Neutrophil (primary cell): ENCODE measurements around the gene ZNF799.

Source experiments
- H3K27ac ChIP-seq: fragments of 200-600 bp; sonication (generic); 2 replicates; pipeline ENCODE4 v1.5.1; 2016; ENCODE audit warnings: mild to moderate bottlenecking, moderate library complexity
- H3K27me3 ChIP-seq: fragments of 200-600 bp; sonication (generic); 2 replicates; pipeline ENCODE4 v1.6.0; 2016; ENCODE audit warnings: mild to moderate bottlenecking
- H3K36me3 ChIP-seq: fragments of 200-600 bp; sonication (generic); 2 replicates; pipeline ENCODE4 v1.5.1; 2017
- H3K4me1 ChIP-seq, 2 experiments: fragments of 200-600 bp in 1 of 2; sonication (generic) in 1 of 2; 1 replicate in 1 of 2; 2 replicates in 1 of 2; pipeline versions ENCODE4 v1.5.1 to v1.6.1; 2013 to 2016; ENCODE audit warnings: low read depth in 1 of 2, low read length in 1 of 2, mild to moderate bottlenecking in 1 of 2, moderate library complexity in 1 of 2; ENCODE audit not compliant: control insufficient read depth in 1 of 2, insufficient read depth in 1 of 2
- H3K4me3 ChIP-seq, 2 experiments: fragments of 200-600 bp in 1 of 2; sonication (generic) in 1 of 2; 1 replicate in 1 of 2; 2 replicates in 1 of 2; pipeline ENCODE4 v1.5.1; 2013 to 2016; ENCODE audit warnings: low read depth in 1 of 2, low read length in 1 of 2, mild to moderate bottlenecking in 1 of 2, moderate library complexity in 1 of 2
- H3K9me3 ChIP-seq: fragments of 200-600 bp; sonication (generic); 2 replicates; pipeline ENCODE4 v1.5.1; 2016
- CTCF ChIP-seq: fragments of 200-600 bp; sonication (generic); IDR thresholded peaks from 2 replicates; pipeline ENCODE4 v1.5.1; 2016; ENCODE audit warnings: antibody characterized with exemption

ZNF799 gene

GRCh38 chr19:12353375-12353774, 47.7 kb downstream of the ZNF799 start:
- H3K27me3 ChIP-seq: no peaks in the 10 kb centered on the region
- no peaks in the 10 kb centered on the region for H3K36me3 ChIP-seq
- no peaks in the 10 kb centered on the region for H3K4me1 ChIP-seq
- peaks cover 46% of the 10 kb centered on the region for H3K9me3 ChIP-seq
- TF ChIP-seq CTCF: no peak
- no peak overlapping the region for H3K4me3 ChIP-seq
- no peak overlapping the region for H3K27ac ChIP-seq

GRCh38 chr19:12350890-12351197, 50.2 kb downstream of the ZNF799 start:
- Histone ChIP-seq H3K27ac (no peak overlapping the region), H3K4me1 (no peaks in the 10 kb centered on the region), H3K27me3 (no peaks in the 10 kb centered on the region), H3K4me3 (no peak overlapping the region), H3K9me3 (peaks cover 52% of the 10 kb centered on the region), H3K36me3 (no peaks in the 10 kb centered on the region)
- no peak for TF ChIP-seq CTCF

- H3K27me3 ChIP-seq: no peaks in the 10 kb centered on the region
- no peaks in the 10 kb centered on the region for H3K4me1 ChIP-seq
- no peak overlapping the region for H3K4me3 ChIP-seq
- no peaks in the 10 kb centered on the region for H3K36me3 ChIP-seq
- H3K9me3 ChIP-seq: peaks cover 52% of the 10 kb centered on the region
- no peak for TF ChIP-seq CTCF
- no peak overlapping the region for H3K27ac ChIP-seq
Measured at GRCh38 chr19:12350185-12350889, 50.7 kb downstream of the ZNF799 start.

- H3K27me3 ChIP-seq: no peaks in the 10 kb centered on the region
- no peak overlapping the region for H3K4me3 ChIP-seq
- peaks cover 36% of the 10 kb centered on the region for H3K9me3 ChIP-seq
- H3K36me3 ChIP-seq: no peaks in the 10 kb centered on the region
- no peaks in the 10 kb centered on the region for H3K4me1 ChIP-seq
- H3K27ac ChIP-seq: no peak overlapping the region
- TF ChIP-seq CTCF: no peak
Measured at GRCh38 chr19:12346896-12347295, 54.2 kb downstream of the ZNF799 start.

GRCh38 chr19:12345197-12345596, 55.9 kb downstream of the ZNF799 start:
- Histone ChIP-seq H3K4me1 (no peaks in the 10 kb centered on the region), H3K27me3 (no peaks in the 10 kb centered on the region), H3K4me3 (no peak overlapping the region), H3K9me3 (peaks cover 21% of the 10 kb centered on the region), H3K27ac (no peak overlapping the region), H3K36me3 (no peaks in the 10 kb centered on the region)
- no peak for TF ChIP-seq CTCF
